SH-SY5Y (cell line): ENCODE measurements around the gene PLCB4.

ENCODE experiments used
- GATA2 ChIP-seq: IDR thresholded peaks from 2 replicates; pipeline ENCODE4 v1.6.1; 2011; ENCODE audit warnings: mild to moderate bottlenecking, low read depth, low read length
- GATA3 ChIP-seq: IDR thresholded peaks from 2 replicates; pipeline ENCODE4 v1.6.1; 2011; ENCODE audit warnings: low read depth, mild to moderate bottlenecking, low read length, moderate library complexity

- TF ChIP-seq GATA2 (no peak), GATA3 (no peak)
These were observed 413.3 kb downstream of the PLCB4 start for GRCh38 chr20:9482180-9482579.
